Left renal pelvis (tissue), 4 donors: Measurements from ENCODE around the gene RBM24. TPM values are rescaled to one million over a fixed set of nuclear protein-coding genes. Genes with fewer than 3 reads are reported as not detected.

Source experiments
- DNase-seq, 4 donors: peaks; one replicate each; pipeline ENCODE4 v3.0.0-alpha.2; 2013; ENCODE audit warnings: low read depth in 4 of 4, low spot score in 3 of 4
- polyA plus RNA-seq, 4 donors: library from polyadenylated mRNA; unstranded; fragments of 120-200 nt; gene quantifications; one replicate each; pipeline ENCODE4 v1.2.1, GENCODE V29; 2013; ENCODE audit not compliant: insufficient read length in 4 of 4

Gene RBM24
- polyA plus RNA-seq, 4 donors = 0.78 to 1.5 (median 1.3) TPM

DNA sequence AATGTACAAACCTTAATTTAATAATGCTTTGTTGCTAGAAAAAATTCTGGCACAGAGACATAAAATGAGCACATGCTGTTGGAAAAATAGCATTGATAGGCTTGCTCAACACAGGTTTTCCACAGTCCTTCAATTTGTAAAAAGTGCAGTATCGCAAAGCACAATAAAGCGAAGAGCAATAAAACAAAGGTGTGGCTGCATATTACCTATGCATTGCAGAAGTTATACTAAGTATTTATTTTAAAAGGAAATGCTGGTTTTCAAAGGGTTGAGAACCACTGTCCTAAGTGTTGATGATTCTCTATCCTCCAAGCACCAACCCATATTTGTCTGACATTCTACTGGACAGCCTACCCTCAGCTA is 58.1 kb downstream of the RBM24 start:
- DNase-seq = no peak

- no peak for DNase-seq
Observed at GRCh38 chr6:17341117-17341805, 60.1 kb downstream of the RBM24 start.

DNA sequence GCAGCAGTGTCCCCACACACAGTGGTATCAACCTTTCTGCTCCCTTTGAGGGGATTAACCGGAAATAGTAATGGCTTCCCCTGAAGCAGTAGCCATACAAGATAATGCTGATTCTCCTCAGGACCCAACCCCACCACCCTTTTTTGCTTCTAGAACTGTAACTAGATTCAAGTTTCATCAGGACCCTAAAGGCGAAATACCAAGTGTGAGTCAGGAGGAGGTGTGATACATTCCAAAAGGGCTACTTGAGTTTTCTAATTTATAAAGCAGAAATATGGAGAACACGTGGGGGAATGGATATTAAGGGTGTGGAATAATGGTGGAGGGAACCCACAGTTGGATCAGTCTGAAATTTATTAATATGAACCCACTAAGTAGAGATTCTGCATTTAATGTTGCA is 60.7 kb downstream of the RBM24 start:
- DNase-seq = no peak

DNA sequence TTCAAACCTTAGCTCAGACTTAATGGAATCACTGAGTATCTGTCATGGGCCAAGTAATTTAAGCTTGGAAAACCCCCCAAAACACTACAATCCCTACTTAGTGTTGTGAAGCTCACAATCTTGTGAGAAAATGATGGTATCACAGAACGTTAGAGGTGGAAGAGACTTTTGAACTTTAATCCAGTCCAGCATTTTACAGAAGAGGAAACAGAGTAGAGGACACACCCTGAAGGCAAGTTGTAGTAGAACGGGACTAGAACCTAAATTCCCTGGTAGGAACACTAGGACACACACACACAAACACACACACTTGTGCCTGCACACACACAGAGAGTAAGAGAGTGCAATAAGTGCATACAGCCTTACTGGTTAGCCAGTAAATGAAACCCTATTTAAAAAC is 62.1 kb downstream of the RBM24 start:
- no peak for DNase-seq

Other genes with a start within 250 kb of the RBM24 start
- gene STMND1, start 179.3 kb upstream of the RBM24 start, polyA plus RNA-seq = under 1 TPM; 0.14 to 0.57 (median 0.28) TPM
- gene CAP2, start 112.2 kb downstream of the RBM24 start, polyA plus RNA-seq = 10 to 100 TPM; 13.4 to 15.6 (median 14.0) TPM